GM23338 (cell line): Measurements from ENCODE around the gene CENPE. TPM values are rescaled to one million over a fixed set of nuclear protein-coding genes. Genes with fewer than 3 reads are reported as not detected.

Source experiments
- ATAC-seq: fragments of 200-7000 bp; cut with Tn5 transposase; 3 replicates; pipeline ENCODE4 v1.9.1; 2020
- DNase-seq: peaks from one replicate; pipeline ENCODE4 v3.0.0-alpha.2; 2015; ENCODE audit warnings: low spot score
- H2AFZ ChIP-seq: fragments of 200-600 bp; sonication (generic); 2 replicates; pipeline ENCODE4 v1.8.0; 2016; ENCODE audit warnings: antibody characterized with exemption, mild to moderate bottlenecking, moderate library complexity
- H3F3A ChIP-seq: fragments of 200-600 bp; sonication (generic); replicated peaks from 2 replicates; pipeline ENCODE4 v1.8.0; 2017; ENCODE audit warnings: antibody characterized with exemption, mixed run types, low read depth
- H3K27ac ChIP-seq: fragments of 200-600 bp; sonication (generic); 2 replicates; pipeline ENCODE4 v1.6.1; 2016; ENCODE audit warnings: low read depth
- H3K27me3 ChIP-seq: fragments of 200-600 bp; sonication (generic); 2 replicates; pipeline ENCODE4 v1.8.0; 2016; ENCODE audit warnings: mild to moderate bottlenecking, mixed run types, moderate library complexity; ENCODE audit not compliant: insufficient read depth
- H3K36me3 ChIP-seq: fragments of 200-600 bp; sonication (generic); 2 replicates; pipeline ENCODE4 v1.8.0; 2016; ENCODE audit warnings: mild to moderate bottlenecking; ENCODE audit not compliant: insufficient read depth
- H3K4me1 ChIP-seq: fragments of 200-600 bp; sonication (generic); 2 replicates; pipeline ENCODE4 v1.8.0; 2016; ENCODE audit warnings: mild to moderate bottlenecking, moderate library complexity; ENCODE audit not compliant: insufficient read depth
- H3K4me2 ChIP-seq: fragments of 200-600 bp; sonication (generic); 2 replicates; pipeline ENCODE4 v1.7.1; 2017; ENCODE audit warnings: mixed run types
- H3K4me3 ChIP-seq: fragments of 200-600 bp; sonication (generic); 2 replicates; pipeline ENCODE4 v1.6.1; 2016; ENCODE audit warnings: mixed run types
- H3K79me2 ChIP-seq: fragments of 200-600 bp; sonication (generic); replicated peaks from 2 replicates; pipeline ENCODE4 v1.8.0; 2017; ENCODE audit warnings: mild to moderate bottlenecking; ENCODE audit not compliant: insufficient read depth
- H3K9me2 ChIP-seq: fragments of 200-600 bp; sonication (generic); 2 replicates; pipeline ENCODE4 v1.8.0; 2017; ENCODE audit not compliant: insufficient read depth
- H4K20me1 ChIP-seq: fragments of 200-600 bp; sonication (generic); replicated peaks from 2 replicates; pipeline ENCODE4 v1.8.0; 2017; ENCODE audit warnings: mild to moderate bottlenecking; ENCODE audit not compliant: insufficient read depth
- H3K27ac Mint-ChIP-seq: 2 replicates; pipeline ENCODE4 v1.8.0; 2020; ENCODE audit warnings: inconsistent platforms, mild to moderate bottlenecking, moderate library complexity, mixed read lengths
- H3K27me3 Mint-ChIP-seq: 3 replicates; pipeline ENCODE4 v1.8.0; 2022; ENCODE audit warnings: low read depth, mild to moderate bottlenecking, moderate library complexity, mixed read lengths, inconsistent platforms; ENCODE audit not compliant: insufficient read depth, poor library complexity
- H3K36me3 Mint-ChIP-seq: 3 replicates; pipeline ENCODE4 v1.8.0; 2021; ENCODE audit warnings: low read depth, mild to moderate bottlenecking, inconsistent platforms, moderate library complexity, mixed read lengths
- H3K4me1 Mint-ChIP-seq: 3 replicates; pipeline ENCODE4 v1.8.0; 2020; ENCODE audit warnings: mild to moderate bottlenecking, inconsistent platforms, mixed read lengths
- H3K4me3 Mint-ChIP-seq: 3 replicates; pipeline ENCODE4 v1.8.0; 2021; ENCODE audit warnings: moderate library complexity, mild to moderate bottlenecking, inconsistent platforms, mixed read lengths
- H3K9me3 Mint-ChIP-seq: 3 replicates; pipeline ENCODE4 v1.8.0; 2020; ENCODE audit warnings: moderate library complexity, mild to moderate bottlenecking, inconsistent platforms, mixed read lengths
- CREB1 ChIP-seq: fragments of 250-450 bp; sonication (Bioruptor Pico); IDR thresholded peaks from 2 replicates; pipeline ENCODE4 v1.5.0; 2020; ENCODE audit warnings: low read depth, mild to moderate bottlenecking, moderate library complexity
- CTCF ChIP-seq, 2 experiments: fragments of 200-600 bp in 1 of 2; sonication (generic) in 1 of 2; conservative IDR thresholded peaks; 2 replicates each; pipeline versions ENCODE4 v1.5.1 to v1.6.1; 2016 to 2017; ENCODE audit warnings: antibody characterized with exemption in 2 of 2, low read depth in 2 of 2, mild to moderate bottlenecking in 2 of 2, moderate library complexity in 1 of 2
- EZH2 ChIP-seq: fragments of 200-600 bp; sonication (generic); IDR thresholded peaks from one replicate; pipeline ENCODE4 v1.8.0; 2017; ENCODE audit warnings: antibody characterized with exemption, mild to moderate bottlenecking, low read depth; ENCODE audit not compliant: unreplicated experiment
- EZH2phosphoT487 ChIP-seq: fragments of 200-600 bp; sonication (generic); IDR thresholded peaks from one replicate; pipeline ENCODE4 v1.8.1; 2018; ENCODE audit warnings: antibody characterized with exemption; ENCODE audit not compliant: unreplicated experiment
- JUNB ChIP-seq: IDR thresholded peaks from one replicate; pipeline ENCODE4 v1.6.1; 2016; ENCODE audit warnings: antibody characterized with exemption; ENCODE audit not compliant: unreplicated experiment
- NANOG ChIP-seq: IDR thresholded peaks from 2 replicates; pipeline ENCODE4 v1.6.1; 2016; ENCODE audit warnings: antibody characterized with exemption, borderline replicate concordance
- POLR2AphosphoS5 ChIP-seq: IDR thresholded peaks from 2 replicates; pipeline ENCODE4 v1.6.1; 2016; ENCODE audit warnings: antibody characterized with exemption, low read depth
- STAT1 ChIP-seq: IDR thresholded peaks from one replicate; pipeline ENCODE4 v1.6.1; 2016; ENCODE audit warnings: antibody characterized with exemption; ENCODE audit not compliant: unreplicated experiment
- ZNF331 ChIP-seq: fragments of 250-450 bp; sonication (Bioruptor Pico); IDR thresholded peaks from 2 replicates; pipeline ENCODE4 v1.5.0; 2020; ENCODE audit warnings: low read depth, mild to moderate bottlenecking, moderate library complexity
- ZNF462 ChIP-seq: fragments of 250-450 bp; sonication (Bioruptor Pico); IDR thresholded peaks from 2 replicates; pipeline ENCODE4 v1.5.0; 2020; ENCODE audit warnings: mild to moderate bottlenecking, moderate library complexity
- polyA plus RNA-seq: library from polyadenylated mRNA; unstranded; fragments of >200 nt; fragmentation: Nextera tagmentation; extraction: Ambion mirVana; gene quantifications from 2 replicates; pipeline ENCODE4 v1.2.1, GENCODE V29; 2016
- total RNA-seq: library from RNA; depleted of rRNA; stranded (reverse); fragments of >200 nt; shearing (Covaris generic); gene quantifications from 2 replicates; pipeline ENCODE4 v1.2.3, GENCODE V29; 2014
- TF ChIP-seq, protein P1 (sequence below): IDR thresholded peaks from 2 replicates; pipeline ENCODE4 v1.6.1; 2016; ENCODE audit warnings: antibody characterized with exemption
- TF ChIP-seq, protein P2 (sequence below): IDR thresholded peaks from one replicate; pipeline ENCODE4 v1.6.1; 2018; ENCODE audit warnings: antibody characterized with exemption; ENCODE audit not compliant: unreplicated experiment

The CENPE gene
- total and polyA plus RNA-seq, 2 experiments from 2014 or later: 42.2 to 46.7 TPM

DNA sequence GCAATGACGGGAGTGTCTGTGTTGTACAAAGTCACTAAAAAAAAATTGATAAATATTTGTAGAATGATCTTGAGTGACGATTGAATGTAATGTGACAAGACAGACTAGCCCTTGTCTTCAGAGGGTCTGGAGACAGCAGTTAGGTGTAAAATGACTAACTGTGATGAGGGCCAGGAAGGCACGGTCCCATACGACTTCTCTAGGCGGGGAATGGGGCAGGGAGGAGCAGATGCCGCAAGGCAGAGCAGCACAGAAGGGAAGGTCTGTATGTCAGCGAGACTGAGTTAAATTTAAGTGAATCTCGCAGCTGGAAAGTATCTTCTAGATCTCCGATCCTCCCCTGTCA, 405 bp downstream of the CENPE start:
- DNase-seq (no peak), ATAC-seq (peak; percentile 66)
- peaks cover 18% of the 10 kb centered on the region for H3K79me2 ChIP-seq
- no peaks in the 10 kb centered on the region for H3K27me3 ChIP-seq
- H4K20me1 ChIP-seq: no peaks in the 10 kb centered on the region
- peak overlapping the region; percentile 95 for H3K4me3 Mint-ChIP-seq
- peaks cover 11% of the 10 kb centered on the region; the same call in 1 of the 2 replicates for H3K4me1 ChIP-seq
- H3K27ac Mint-ChIP-seq: peak overlapping the region; percentile 82; the same call in 1 of the 2 replicates
- H3K36me3 ChIP-seq: peaks cover 22% of the 10 kb centered on the region
- no peaks in the 10 kb centered on the region for H3F3A ChIP-seq
- H3K27me3 Mint-ChIP-seq: peaks cover 6% of the 10 kb centered on the region
- peaks cover 37% of the 10 kb centered on the region for H3K36me3 Mint-ChIP-seq
- peak overlapping the region; percentile 93 for H3K4me3 ChIP-seq
- no peaks in the 10 kb centered on the region; the same call in 2 of the 3 replicates for H3K9me3 Mint-ChIP-seq
- TF ChIP-seq EZH2phosphoT487 (no peak), STAT1 (no peak), CREB1 (CRISPR knock-in tag) (no peak), NANOG (no peak), POLR2AphosphoS5 (no peak), JUNB (no peak), ZNF462 (no peak), EZH2 (no peak), ZNF331 (CRISPR knock-in tag) (no peak), CTCF (conservative IDR thresholded peaks at IDR 0.05; ENCODE audit: low read depth in 2 of 2) (no peak)
- TF ChIP-seq, protein P1, sequence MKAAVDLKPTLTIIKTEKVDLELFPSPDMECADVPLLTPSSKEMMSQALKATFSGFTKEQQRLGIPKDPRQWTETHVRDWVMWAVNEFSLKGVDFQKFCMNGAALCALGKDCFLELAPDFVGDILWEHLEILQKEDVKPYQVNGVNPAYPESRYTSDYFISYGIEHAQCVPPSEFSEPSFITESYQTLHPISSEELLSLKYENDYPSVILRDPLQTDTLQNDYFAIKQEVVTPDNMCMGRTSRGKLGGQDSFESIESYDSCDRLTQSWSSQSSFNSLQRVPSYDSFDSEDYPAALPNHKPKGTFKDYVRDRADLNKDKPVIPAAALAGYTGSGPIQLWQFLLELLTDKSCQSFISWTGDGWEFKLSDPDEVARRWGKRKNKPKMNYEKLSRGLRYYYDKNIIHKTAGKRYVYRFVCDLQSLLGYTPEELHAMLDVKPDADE: no peak
- TF ChIP-seq, protein P2, sequence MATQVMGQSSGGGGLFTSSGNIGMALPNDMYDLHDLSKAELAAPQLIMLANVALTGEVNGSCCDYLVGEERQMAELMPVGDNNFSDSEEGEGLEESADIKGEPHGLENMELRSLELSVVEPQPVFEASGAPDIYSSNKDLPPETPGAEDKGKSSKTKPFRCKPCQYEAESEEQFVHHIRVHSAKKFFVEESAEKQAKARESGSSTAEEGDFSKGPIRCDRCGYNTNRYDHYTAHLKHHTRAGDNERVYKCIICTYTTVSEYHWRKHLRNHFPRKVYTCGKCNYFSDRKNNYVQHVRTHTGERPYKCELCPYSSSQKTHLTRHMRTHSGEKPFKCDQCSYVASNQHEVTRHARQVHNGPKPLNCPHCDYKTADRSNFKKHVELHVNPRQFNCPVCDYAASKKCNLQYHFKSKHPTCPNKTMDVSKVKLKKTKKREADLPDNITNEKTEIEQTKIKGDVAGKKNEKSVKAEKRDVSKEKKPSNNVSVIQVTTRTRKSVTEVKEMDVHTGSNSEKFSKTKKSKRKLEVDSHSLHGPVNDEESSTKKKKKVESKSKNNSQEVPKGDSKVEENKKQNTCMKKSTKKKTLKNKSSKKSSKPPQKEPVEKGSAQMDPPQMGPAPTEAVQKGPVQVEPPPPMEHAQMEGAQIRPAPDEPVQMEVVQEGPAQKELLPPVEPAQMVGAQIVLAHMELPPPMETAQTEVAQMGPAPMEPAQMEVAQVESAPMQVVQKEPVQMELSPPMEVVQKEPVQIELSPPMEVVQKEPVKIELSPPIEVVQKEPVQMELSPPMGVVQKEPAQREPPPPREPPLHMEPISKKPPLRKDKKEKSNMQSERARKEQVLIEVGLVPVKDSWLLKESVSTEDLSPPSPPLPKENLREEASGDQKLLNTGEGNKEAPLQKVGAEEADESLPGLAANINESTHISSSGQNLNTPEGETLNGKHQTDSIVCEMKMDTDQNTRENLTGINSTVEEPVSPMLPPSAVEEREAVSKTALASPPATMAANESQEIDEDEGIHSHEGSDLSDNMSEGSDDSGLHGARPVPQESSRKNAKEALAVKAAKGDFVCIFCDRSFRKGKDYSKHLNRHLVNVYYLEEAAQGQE: no peak
- peak overlapping the region; percentile 96 for H2AFZ ChIP-seq
- peak overlapping the region; percentile 93 for H3K4me2 ChIP-seq
- no peak overlapping the region for H3K27ac ChIP-seq
- H3K4me1 Mint-ChIP-seq: peaks cover 8% of the 10 kb centered on the region
- no peaks in the 10 kb centered on the region for H3K9me2 ChIP-seq
